DMS53 (cell line): ENCODE measurements around the gene ABHD11.
A peak's percentile ranks its signal among the peaks of the same experiment; 100 is the strongest.
"Not testable (repeated sequence)": the region's sequence is repeated elsewhere in the genome, so short reads cannot be mapped to it uniquely, and the experiment has no call there.

Source experiments
- DNase-seq: peaks from one replicate; lab custom pipeline; 2025; lab: John Stamatoyannopoulos, UW

Gene ABHD11

GRCh38 chr7:73718905-73719805 lies 19.4 kb downstream of the ABHD11 start, which contains the start of gene STX1A:
Gene STX1A (minus strand): TSS chr7:73719669. CDS start chr7:73719631, 38 bp downstream.
- peak; percentile 95 for DNase-seq

- peak; percentile 60 for DNase-seq
These were observed 20.1 kb downstream of the ABHD11 start for GRCh38 chr7:73718438-73718881.

GRCh38 chr7:73717991-73718405 lies 20.6 kb downstream of the ABHD11 start:
- no peak for DNase-seq

GRCh38 chr7:73717025-73717807 lies 21.4 kb downstream of the ABHD11 start:
- peak; percentile 49 for DNase-seq

- DNase-seq: peak; percentile 65
These were observed 22.2 kb downstream of the ABHD11 start for GRCh38 chr7:73716318-73716890.

- DNase-seq: peak; percentile 100
These were observed 22.8 kb downstream of the ABHD11 start for GRCh38 chr7:73715648-73716317.

- DNase-seq: not testable (repeated sequence)
These were observed 25.3 kb downstream of the ABHD11 start for GRCh38 chr7:73713319-73713718.

- DNase-seq: no peak
These were observed 25.8 kb downstream of the ABHD11 start for GRCh38 chr7:73712773-73713172.

GRCh38 chr7:73708961-73709549 lies 29.5 kb downstream of the ABHD11 start:
- no peak for DNase-seq

- peak; percentile 94 for DNase-seq
These were observed 31.5 kb downstream of the ABHD11 start for GRCh38 chr7:73707045-73707631.

- DNase-seq: peak; percentile 44
These were observed 32.2 kb downstream of the ABHD11 start for GRCh38 chr7:73706126-73707044.

- no peak for DNase-seq
These were observed 33.1 kb downstream of the ABHD11 start for GRCh38 chr7:73705551-73705920.

- DNase-seq: no peak
These were observed 33.7 kb downstream of the ABHD11 start for GRCh38 chr7:73704640-73705550.

- DNase-seq: peak; percentile 34
These were observed 34.6 kb downstream of the ABHD11 start for GRCh38 chr7:73703757-73704639.

- no peak for DNase-seq
These were observed 35.4 kb downstream of the ABHD11 start for GRCh38 chr7:73703225-73703624.

- DNase-seq: no peak
These were observed 35.9 kb downstream of the ABHD11 start for GRCh38 chr7:73702665-73703064.

- no peak for DNase-seq
These were observed 36.4 kb downstream of the ABHD11 start for GRCh38 chr7:73702226-73702625.
